ENCODE measurements around the gene HEYL.

HEYL gene

GRCh38 chr1:39663559-39663958 lies 24.1 kb upstream of the HEYL start:
- DNase-seq = no peak

GRCh38 chr1:39662861-39663260 lies 23.4 kb upstream of the HEYL start:
- DNase-seq = no peak

- no peak for DNase-seq
Observed at GRCh38 chr1:39659538-39659937, 20.1 kb upstream of the HEYL start.

- DNase-seq = no peak
Observed at GRCh38 chr1:39659110-39659509, 19.7 kb upstream of the HEYL start.

GRCh38 chr1:39657923-39658485 lies 18.6 kb upstream of the HEYL start:
- DNase-seq = peak; percentile 33

GRCh38 chr1:39657402-39657801 lies 18.0 kb upstream of the HEYL start:
- no peak for DNase-seq

GRCh38 chr1:39656391-39656790 lies 16.9 kb upstream of the HEYL start:
- DNase-seq = no peak

- no peak for DNase-seq
Observed at GRCh38 chr1:39655578-39656268, 16.3 kb upstream of the HEYL start.

GRCh38 chr1:39654291-39654690 lies 14.8 kb upstream of the HEYL start:
- DNase-seq = no peak

- peak; percentile 49 for DNase-seq
Observed at GRCh38 chr1:39653546-39654031, 14.1 kb upstream of the HEYL start.

- DNase-seq = no peak
Observed at GRCh38 chr1:39652554-39652953, 13.1 kb upstream of the HEYL start.

- no peak for DNase-seq
Observed at GRCh38 chr1:39652105-39652504, 12.7 kb upstream of the HEYL start.

- no peak for DNase-seq
Observed at GRCh38 chr1:39650431-39650830, 11.0 kb upstream of the HEYL start.

- DNase-seq = no peak
Observed at GRCh38 chr1:39649636-39650185, 10.3 kb upstream of the HEYL start.

GRCh38 chr1:39648496-39648895 lies 9.1 kb upstream of the HEYL start:
- no peak for DNase-seq

- no peak for DNase-seq
Observed at GRCh38 chr1:39647247-39647646, 7.8 kb upstream of the HEYL start.

GRCh38 chr1:39646232-39647081 lies 7.0 kb upstream of the HEYL start:
- no peak for DNase-seq

- no peak for DNase-seq
Observed at GRCh38 chr1:39645411-39646043, 6.1 kb upstream of the HEYL start.

GRCh38 chr1:39643705-39644104 lies 4.3 kb upstream of the HEYL start:
- DNase-seq = no peak

GRCh38 chr1:39642796-39643195 lies 3.4 kb upstream of the HEYL start:
- DNase-seq = no peak

- DNase-seq = no peak
Observed at GRCh38 chr1:39640861-39641260, 1.4 kb upstream of the HEYL start.

GRCh38 chr1:39638965-39639304 lies 508 bp downstream of the HEYL start:
- DNase-seq = no peak

- no peak for DNase-seq
Observed at GRCh38 chr1:39637361-39637760, 2.1 kb downstream of the HEYL start.

All from effector CD8-positive, alpha-beta T cell (primary cell).